SK-N-SH (cell line): ENCODE measurements around the gene ZFP36. TPM values are rescaled to one million over a fixed set of nuclear protein-coding genes. Genes with fewer than 3 reads are reported as not detected.

Experiments used
- CTCF ChIA-PET: fragments of 300-600, 350-600 bp; formaldehyde crosslinking; extraction: SDS; loops from one replicate; lab custom pipeline; 2021; lab: Yijun Ruan, JAX
- POLR2A ChIA-PET: fragments of 350-600 bp; sonication (Branson Sonifier 250); formaldehyde crosslinking; extraction: SDS; loops from one replicate; lab custom pipeline; 2020; ENCODE audit warnings: antibody characterized with exemption, inconsistent platforms; lab: Yijun Ruan, JAX
- DNase-seq: peaks from one replicate; pipeline ENCODE4 v3.0.0; 2012
- H2AFZ ChIP-seq: fragments of 200-600 bp; sonication (generic); 2 replicates; pipeline ENCODE4 v1.8.1; 2016; ENCODE audit warnings: antibody characterized with exemption, mild to moderate bottlenecking, low read depth
- H3F3A ChIP-seq: fragments of 200-600 bp; sonication (generic); replicated peaks from 2 replicates; pipeline ENCODE3; 2016; ENCODE audit warnings: antibody characterized with exemption, mild to moderate bottlenecking; ENCODE audit not compliant: insufficient read depth
- H3K27ac ChIP-seq, 2 experiments: fragments of 200-500 bp in 1 of 2; fragments of 200-600 bp in 1 of 2; sonication (Bioruptor generic) in 1 of 2; sonication (generic), shearing (Covaris generic) in 1 of 2; 2 replicates each; pipeline versions ENCODE4 v1.5.1 to v1.6.1; 2014 to 2016; ENCODE audit warnings: low read depth in 2 of 2, inconsistent platforms in 1 of 2, low read length in 1 of 2, mild to moderate bottlenecking in 1 of 2, mixed read lengths in 1 of 2
- H3K27me3 ChIP-seq: fragments of 200-600 bp; sonication (generic), shearing (Covaris generic); 2 replicates; pipeline ENCODE4 v1.6.1; 2016; ENCODE audit warnings: mixed run types; ENCODE audit not compliant: insufficient read depth
- H3K36me3 ChIP-seq, 2 experiments: fragments of 200-500 bp in 1 of 2; fragments of 200-600 bp in 1 of 2; sonication (Bioruptor generic) in 1 of 2; sonication (generic) in 1 of 2; replicated peaks in 1 of 2; 2 replicates each; pipeline versions ENCODE3 to v1.5.1; 2014 to 2016; ENCODE audit warnings: low read length in 1 of 2, mild to moderate bottlenecking in 1 of 2; ENCODE audit not compliant: insufficient read depth in 2 of 2, control insufficient read depth in 1 of 2
- H3K4me1 ChIP-seq, 2 experiments: fragments of 200-500 bp in 1 of 2; fragments of 200-600 bp in 1 of 2; sonication (Bioruptor generic) in 1 of 2; sonication (generic), shearing (Covaris generic) in 1 of 2; 2 replicates each; pipeline versions ENCODE4 v1.5.1 to v1.6.1; 2014 to 2016; ENCODE audit warnings: low read depth in 1 of 2, low read length in 1 of 2, mixed run types in 1 of 2; ENCODE audit not compliant: insufficient read depth in 2 of 2, control insufficient read depth in 1 of 2
- H3K4me2 ChIP-seq: fragments of 200-600 bp; sonication (generic), shearing (Covaris generic); 2 replicates; pipeline ENCODE4 v1.6.1; 2017; ENCODE audit warnings: mixed run types
- H3K4me3 ChIP-seq, 2 experiments: fragments of 200-500 bp in 1 of 2; fragments of 200-600 bp in 1 of 2; sonication (Bioruptor generic) in 1 of 2; sonication (generic), shearing (Covaris generic) in 1 of 2; 2 replicates each; pipeline versions ENCODE4 v1.5.1 to v1.8.1; 2014 to 2016; ENCODE audit warnings: low read depth in 2 of 2, inconsistent platforms in 1 of 2, low read length in 1 of 2, mild to moderate bottlenecking in 1 of 2, mixed read lengths in 1 of 2, moderate library complexity in 1 of 2
- H3K79me2 ChIP-seq: fragments of 200-600 bp; sonication (generic); 2 replicates; pipeline ENCODE4 v1.8.1; 2017; ENCODE audit warnings: mild to moderate bottlenecking; ENCODE audit not compliant: insufficient read depth
- H3K9ac ChIP-seq: fragments of 200-600 bp; sonication (generic); 2 replicates; pipeline ENCODE4 v1.6.1; 2017; ENCODE audit warnings: mixed run types
- H3K9me2 ChIP-seq: fragments of 200-600 bp; sonication (generic); 2 replicates; pipeline ENCODE4 v1.6.1; 2017; ENCODE audit warnings: mixed run types
- H3K9me3 ChIP-seq: fragments of 200-600 bp; sonication (generic); 2 replicates; pipeline ENCODE4 v1.6.1; 2017; ENCODE audit warnings: mixed run types, mild to moderate bottlenecking, moderate library complexity
- H4K20me1 ChIP-seq: fragments of 200-600 bp; sonication (generic); 2 replicates; pipeline ENCODE4 v1.6.1; 2017; ENCODE audit warnings: mild to moderate bottlenecking, mixed run types; ENCODE audit not compliant: insufficient read depth
- CHD2 ChIP-seq: fragments of 150-350 bp; IDR thresholded peaks from 2 replicates; pipeline ENCODE4 v1.6.1; 2018; ENCODE audit warnings: low read length; ENCODE audit not compliant: partially characterized antibody
- ELF1 ChIP-seq: IDR thresholded peaks from 2 replicates; pipeline ENCODE4 v1.4.0; 2012
- FOXJ3 ChIP-seq: sonication (generic); formaldehyde crosslinking; IDR thresholded peaks from 2 replicates; pipeline ENCODE4 v1.5.1; 2020; ENCODE audit warnings: mild to moderate bottlenecking, missing genetic modification reagents
- GATA2 ChIP-seq: sonication (generic); formaldehyde crosslinking; IDR thresholded peaks from 2 replicates; pipeline ENCODE4 v1.5.0; 2020; ENCODE audit warnings: mild to moderate bottlenecking, missing genetic modification reagents
- JUND ChIP-seq: IDR thresholded peaks from 2 replicates; pipeline ENCODE4 v1.4.0; 2012
- MEF2A ChIP-seq: IDR thresholded peaks from 2 replicates; pipeline ENCODE4 v1.4.0; 2012; ENCODE audit warnings: low read depth, borderline replicate concordance
- NFIC ChIP-seq: IDR thresholded peaks from 2 replicates; pipeline ENCODE4 v1.4.0; 2012; ENCODE audit warnings: borderline replicate concordance
- NRF1 ChIP-seq: IDR thresholded peaks from 2 replicates; pipeline ENCODE4 v1.6.1; 2012; ENCODE audit warnings: low read depth, mild to moderate bottlenecking, low read length
- POLR2AphosphoS5 ChIP-seq: IDR thresholded peaks from 2 replicates; pipeline ENCODE4 v1.6.1; 2012; ENCODE audit warnings: low read depth, low read length
- RXRA ChIP-seq: IDR thresholded peaks from 2 replicates; pipeline ENCODE4 v1.4.0; 2012; ENCODE audit warnings: low read depth, mild to moderate bottlenecking, borderline replicate concordance
- SMC3 ChIP-seq: IDR thresholded peaks from 2 replicates; pipeline ENCODE4 v1.6.1; 2012; ENCODE audit warnings: low read depth, low read length, improper control_type of control experiment
- TCF12 ChIP-seq: IDR thresholded peaks from 2 replicates; pipeline ENCODE4 v1.4.0; 2012
- WGBS: methylation state at CpG from one replicate; pipeline ENCODE4 v1.1.6; 2017; ENCODE audit warnings: low lambda C conversion rate; 5-methylcytosine and 5-hydroxymethylcytosine counted together
- polyA plus RNA-seq, 3 experiments: library from polyadenylated mRNA; depleted of rRNA; stranded (reverse); fragments of >200 nt; gene quantifications; 2 replicates each; pipeline ENCODE4 v1.2.3, GENCODE V29; 2012
- TF ChIP-seq, protein P1 (sequence below): IDR thresholded peaks from 2 replicates; pipeline ENCODE4 v1.4.0; 2012; ENCODE audit warnings: low read depth, borderline replicate concordance
- TF ChIP-seq, protein P2 (sequence below): IDR thresholded peaks from 2 replicates; pipeline ENCODE4 v1.4.0; 2012; ENCODE audit warnings: low read depth, borderline replicate concordance
- TF ChIP-seq, protein P3 (sequence below): fragments of 150-350 bp; IDR thresholded peaks from 2 replicates; pipeline ENCODE4 v1.6.1; 2016; ENCODE audit warnings: mild to moderate bottlenecking, low read depth, low read length
- TF ChIP-seq, protein P4 (sequence below): IDR thresholded peaks from 2 replicates; pipeline ENCODE4; 2012

The ZFP36 gene
- polyA plus RNA-seq, 1 of the 3 experiments (the other 2 are of a cell fraction) = 49.3 TPM

DNA sequence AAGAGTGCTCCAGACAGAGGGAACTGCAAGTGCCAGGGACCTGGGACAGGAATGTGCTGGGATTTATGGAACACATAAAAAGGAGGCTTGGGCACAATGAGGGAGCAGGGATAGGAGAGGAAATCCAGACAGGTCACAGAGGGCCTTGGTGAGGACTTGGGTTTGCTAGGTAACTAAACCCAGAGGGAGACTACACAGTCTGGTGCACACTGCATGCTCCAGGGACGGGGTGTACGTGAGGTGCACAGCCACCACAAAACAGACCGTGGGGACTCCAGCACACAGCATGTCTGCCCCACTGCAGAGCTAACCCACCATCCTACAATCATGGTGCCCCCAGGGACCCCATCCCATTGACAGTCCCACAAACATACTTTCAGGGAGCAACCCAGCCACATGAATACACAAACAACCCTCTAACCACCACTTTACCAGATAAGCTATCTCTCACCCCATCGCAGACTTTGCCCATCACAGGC, 5.5 kb upstream of the ZFP36 start:
- CTCF ChIA-PET = interaction anchor here (2.0 to 6.5 kb wide), 2 partner anchors 10 to 11 kb away, joined by 9 to 106 read pairs; partner anchors contain the start of genes MED29, PAF1 and PLEKHG2
- 0 out of 2 replicates have a peak, but pooled peaks cover 4% of the 10 kb centered on the region for H3K79me2 ChIP-seq
- H3K36me3 ChIP-seq = no peaks in the 10 kb centered on the region

DNA sequence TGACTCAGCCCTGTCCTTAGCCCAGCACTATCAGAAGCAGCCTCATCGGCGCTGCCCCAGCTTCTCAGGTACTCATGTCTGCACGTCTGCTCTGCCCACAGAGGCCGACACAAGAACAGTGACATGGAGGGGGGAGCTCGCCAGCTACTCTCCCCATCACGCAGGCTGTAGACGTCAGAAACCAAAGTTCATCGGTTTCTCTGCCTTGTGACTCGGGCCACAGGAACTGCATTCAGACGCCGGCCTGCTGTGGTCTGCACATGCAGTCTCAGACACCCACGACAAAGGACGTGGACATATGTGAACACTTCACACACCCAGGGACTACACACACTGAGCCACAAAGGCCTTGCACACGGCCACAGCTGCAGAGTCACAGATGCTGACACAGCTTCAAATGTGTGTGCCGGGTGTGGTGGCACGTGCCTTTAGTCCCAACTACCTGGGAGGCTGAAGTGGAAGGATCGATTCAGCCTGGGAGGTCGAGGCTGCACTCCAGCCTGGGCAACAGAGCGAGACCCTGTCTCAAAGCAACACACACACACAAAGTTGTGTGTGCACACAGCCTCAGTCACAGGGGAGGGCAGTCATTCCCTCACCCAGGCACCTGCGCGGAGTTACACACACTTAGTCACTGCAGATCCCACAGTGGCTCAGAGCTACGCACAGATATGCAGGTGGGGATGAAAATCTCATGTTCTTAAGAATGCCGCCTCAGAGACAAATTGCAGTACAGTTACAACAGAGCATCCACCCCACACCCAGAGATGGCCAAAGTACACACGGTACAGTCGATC, 4.9 kb upstream of the ZFP36 start:
- H3K79me2 ChIP-seq = peaks cover 5% of the 10 kb centered on the region; the same call in 1 of the 2 replicates
- no peaks in the 10 kb centered on the region for H3K9me2 ChIP-seq
- peaks cover 48% of the 10 kb centered on the region for H3F3A ChIP-seq
- no peaks in the 10 kb centered on the region for H3K36me3 ChIP-seq
- TF ChIP-seq GATA2 (no peak), CHD2 (no peak), POLR2AphosphoS5 (no peak), RXRA (no peak), NFIC (no peak), NRF1 (no peak), TCF12 (no peak), ELF1 (no peak), MEF2A (no peak), SMC3 (no peak), FOXJ3 (CRISPR knock-in tag) (no peak)
- TF ChIP-seq, protein P1, sequence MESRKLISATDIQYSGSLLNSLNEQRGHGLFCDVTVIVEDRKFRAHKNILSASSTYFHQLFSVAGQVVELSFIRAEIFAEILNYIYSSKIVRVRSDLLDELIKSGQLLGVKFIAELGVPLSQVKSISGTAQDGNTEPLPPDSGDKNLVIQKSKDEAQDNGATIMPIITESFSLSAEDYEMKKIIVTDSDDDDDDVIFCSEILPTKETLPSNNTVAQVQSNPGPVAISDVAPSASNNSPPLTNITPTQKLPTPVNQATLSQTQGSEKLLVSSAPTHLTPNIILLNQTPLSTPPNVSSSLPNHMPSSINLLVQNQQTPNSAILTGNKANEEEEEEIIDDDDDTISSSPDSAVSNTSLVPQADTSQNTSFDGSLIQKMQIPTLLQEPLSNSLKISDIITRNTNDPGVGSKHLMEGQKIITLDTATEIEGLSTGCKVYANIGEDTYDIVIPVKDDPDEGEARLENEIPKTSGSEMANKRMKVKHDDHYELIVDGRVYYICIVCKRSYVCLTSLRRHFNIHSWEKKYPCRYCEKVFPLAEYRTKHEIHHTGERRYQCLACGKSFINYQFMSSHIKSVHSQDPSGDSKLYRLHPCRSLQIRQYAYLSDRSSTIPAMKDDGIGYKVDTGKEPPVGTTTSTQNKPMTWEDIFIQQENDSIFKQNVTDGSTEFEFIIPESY = no peak
- TF ChIP-seq, protein P2, sequence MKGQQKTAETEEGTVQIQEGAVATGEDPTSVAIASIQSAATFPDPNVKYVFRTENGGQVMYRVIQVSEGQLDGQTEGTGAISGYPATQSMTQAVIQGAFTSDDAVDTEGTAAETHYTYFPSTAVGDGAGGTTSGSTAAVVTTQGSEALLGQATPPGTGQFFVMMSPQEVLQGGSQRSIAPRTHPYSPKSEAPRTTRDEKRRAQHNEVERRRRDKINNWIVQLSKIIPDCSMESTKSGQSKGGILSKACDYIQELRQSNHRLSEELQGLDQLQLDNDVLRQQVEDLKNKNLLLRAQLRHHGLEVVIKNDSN = no peak
- TF ChIP-seq, protein P3, sequence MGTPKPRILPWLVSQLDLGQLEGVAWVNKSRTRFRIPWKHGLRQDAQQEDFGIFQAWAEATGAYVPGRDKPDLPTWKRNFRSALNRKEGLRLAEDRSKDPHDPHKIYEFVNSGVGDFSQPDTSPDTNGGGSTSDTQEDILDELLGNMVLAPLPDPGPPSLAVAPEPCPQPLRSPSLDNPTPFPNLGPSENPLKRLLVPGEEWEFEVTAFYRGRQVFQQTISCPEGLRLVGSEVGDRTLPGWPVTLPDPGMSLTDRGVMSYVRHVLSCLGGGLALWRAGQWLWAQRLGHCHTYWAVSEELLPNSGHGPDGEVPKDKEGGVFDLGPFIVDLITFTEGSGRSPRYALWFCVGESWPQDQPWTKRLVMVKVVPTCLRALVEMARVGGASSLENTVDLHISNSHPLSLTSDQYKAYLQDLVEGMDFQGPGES = no peak
- H3K27ac ChIP-seq = peak overlapping the region; percentile 77 to 100
- peaks cover 19 to 36% of the 10 kb centered on the region in 2 experiments; a peak in 3 of 4 replicates for H3K4me1 ChIP-seq
- peak overlapping the region in 1 of 2 experiments; percentile 41; a peak in 1 of 4 replicates for H3K4me3 ChIP-seq
- no peaks in the 10 kb centered on the region; the same call in 1 of the 2 replicates for H4K20me1 ChIP-seq
- WGBS = 49% methylated on average over 16 of the region's 25 CpGs
- POLR2A ChIA-PET = interaction anchor here (1.6 to 2.3 kb wide), 2 partner anchors 10 to 33 kb away, joined by 3 to 11 read pairs; partner anchors contain the start of genes MED29 and PAF1
- peak overlapping the region; percentile 98 for H3K4me2 ChIP-seq
- H3K9me3 ChIP-seq = no peaks in the 10 kb centered on the region
- peak overlapping the region; percentile 43; the same call in 1 of the 2 replicates for H2AFZ ChIP-seq
- H3K9ac ChIP-seq = peak overlapping the region; percentile 97
- no peak for DNase-seq
- H3K27me3 ChIP-seq = no peaks in the 10 kb centered on the region
- CTCF ChIA-PET = interaction anchor here (0.9 to 6.5 kb wide), 4 partner anchors 10 to 445 kb away, joined by 3 to 106 read pairs (median 6); partner anchors contain the start of genes FBL, MED29, PAF1 and PLEKHG2

More for the DNA sequence above, 5.5 kb upstream of the ZFP36 start:
- TF ChIP-seq, protein P4, sequence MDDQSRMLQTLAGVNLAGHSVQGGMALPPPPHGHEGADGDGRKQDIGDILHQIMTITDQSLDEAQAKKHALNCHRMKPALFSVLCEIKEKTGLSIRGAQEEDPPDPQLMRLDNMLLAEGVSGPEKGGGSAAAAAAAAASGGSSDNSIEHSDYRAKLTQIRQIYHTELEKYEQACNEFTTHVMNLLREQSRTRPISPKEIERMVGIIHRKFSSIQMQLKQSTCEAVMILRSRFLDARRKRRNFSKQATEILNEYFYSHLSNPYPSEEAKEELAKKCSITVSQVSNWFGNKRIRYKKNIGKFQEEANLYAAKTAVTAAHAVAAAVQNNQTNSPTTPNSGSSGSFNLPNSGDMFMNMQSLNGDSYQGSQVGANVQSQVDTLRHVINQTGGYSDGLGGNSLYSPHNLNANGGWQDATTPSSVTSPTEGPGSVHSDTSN = no peak; the same call in 1 of the 2 replicates
- peak; percentile 47; the same call in 1 of the 2 replicates for TF ChIP-seq JUND
- DNase-seq = no peak
- whole genome bisulfite sequencing = 36% methylated on average over 2 of the region's 4 CpGs
- Histone ChIP-seq H3K4me2 (peak overlapping the region; percentile 98; the same call in 1 of the 2 replicates), H4K20me1 (no peaks in the 10 kb centered on the region), H3F3A (peaks cover 50% of the 10 kb centered on the region), H3K4me3 (no peak overlapping the region), H3K9ac (peak overlapping the region; percentile 97; the same call in 1 of the 2 replicates), H3K27me3 (no peaks in the 10 kb centered on the region), H3K9me3 (no peaks in the 10 kb centered on the region), H2AFZ (no peak overlapping the region), H3K27ac (peak overlapping the region; percentile 31 to 100; a peak in 3 of 4 replicates), H3K9me2 (no peaks in the 10 kb centered on the region), H3K4me1 (peaks cover 19 to 36% of the 10 kb centered on the region in 2 experiments; a peak in 3 of 4 replicates)
- POLR2A ChIA-PET = interaction anchor here (1.6 to 2.3 kb wide), 2 partner anchors 10 to 34 kb away, joined by 3 to 11 read pairs; partner anchors contain the start of genes MED29 and PAF1
